ENCODE results near the gene ZNF177.
"Not testable (repeated sequence)": the region's sequence is repeated elsewhere in the genome, so short reads cannot be mapped to it uniquely, and the experiment has no call there.

Gene ZNF177

GRCh38 chr19:9362905-9363304 lies at the start of gene ZNF177:
Gene ZNF177, plus strand, starts transcription at chr19:9363013. Its CDS starts 15,299 bp downstream, at chr19:9378312.
- no peak for DNase-seq

DNA sequence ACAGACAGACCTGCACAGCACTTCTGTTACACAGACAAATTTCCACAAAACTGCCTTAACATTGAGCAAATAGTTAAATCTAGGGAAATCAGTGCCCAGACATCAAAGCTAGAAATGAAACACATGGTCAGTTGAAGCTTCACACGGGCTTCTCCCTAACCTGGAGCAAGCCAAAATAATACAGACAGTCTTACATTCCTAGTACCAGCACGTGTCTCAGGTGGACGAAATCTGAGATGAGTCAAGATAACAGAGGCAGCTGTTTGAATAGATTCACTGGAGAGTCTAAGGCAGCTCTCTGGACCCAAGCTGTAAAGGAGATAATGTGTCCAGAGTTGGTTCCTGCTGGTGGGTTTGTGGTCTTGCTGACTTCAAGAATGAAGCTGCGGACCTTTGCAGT lies 49.1 kb upstream of the ZNF177 start:
- DNase-seq, result no peak

- DNase-seq, result no peak
Measured at GRCh38 chr19:9321338-9321737, 41.5 kb upstream of the ZNF177 start.

DNA sequence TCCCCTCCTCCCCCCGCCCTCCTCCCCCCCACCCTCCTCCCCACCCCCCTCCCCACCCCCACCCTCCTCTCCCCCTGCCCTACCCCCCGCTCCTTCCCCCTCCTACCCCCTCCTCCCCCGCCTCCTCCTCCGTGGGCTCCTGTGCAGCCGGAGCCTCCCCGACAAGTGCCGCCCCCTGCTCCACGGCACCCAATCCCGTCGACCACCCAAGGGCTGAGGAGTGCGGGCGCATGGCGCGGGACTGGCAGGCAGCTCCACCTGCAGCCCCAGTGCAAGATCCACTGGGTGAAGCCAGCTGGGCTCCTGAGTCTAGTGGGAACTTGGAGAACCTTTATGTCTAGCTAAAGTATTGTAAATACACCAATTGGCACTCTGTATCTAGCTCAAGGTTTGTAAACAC lies 41.1 kb upstream of the ZNF177 start:
- DNase-seq, result not testable (repeated sequence)

DNA sequence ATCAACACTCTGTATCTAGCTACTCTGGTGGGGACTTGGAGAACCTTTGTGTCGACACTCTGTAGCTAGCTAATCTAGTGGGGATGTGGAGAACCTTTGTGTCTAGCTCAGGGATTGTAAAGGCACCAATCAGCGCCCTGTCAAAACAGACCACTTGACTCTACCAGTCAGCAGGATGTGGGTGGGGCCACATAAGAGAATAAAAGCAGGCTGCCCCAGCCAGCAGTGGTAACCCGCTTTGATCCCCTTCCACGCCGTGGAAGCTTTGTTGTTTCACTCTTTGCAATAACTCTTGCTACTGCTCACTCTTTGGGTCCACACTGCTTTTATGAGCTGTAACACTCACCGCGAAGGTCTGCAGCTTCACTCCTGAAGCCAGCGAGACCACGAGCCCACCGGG lies 40.6 kb upstream of the ZNF177 start:
- not testable (repeated sequence) for DNase-seq

DNA sequence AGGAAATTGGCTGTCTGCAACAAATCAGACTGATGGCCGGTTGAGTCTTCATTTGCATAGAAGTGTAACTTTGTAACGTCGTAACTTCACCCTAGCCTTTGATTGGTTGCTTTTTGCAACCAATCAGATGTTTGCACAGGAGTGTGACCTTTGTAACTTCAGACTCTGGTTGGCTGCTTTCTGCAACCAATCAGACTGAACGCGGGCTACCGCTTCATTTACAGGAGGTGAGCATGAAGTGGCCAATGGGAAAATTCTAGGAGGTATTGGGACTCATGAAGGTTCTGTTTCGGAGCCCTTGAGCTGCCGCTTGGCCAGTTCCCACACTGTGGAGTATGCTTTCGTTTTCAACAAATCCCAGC lies 39.3 kb upstream of the ZNF177 start:
- DNase-seq, result peak; percentile 82

DNA sequence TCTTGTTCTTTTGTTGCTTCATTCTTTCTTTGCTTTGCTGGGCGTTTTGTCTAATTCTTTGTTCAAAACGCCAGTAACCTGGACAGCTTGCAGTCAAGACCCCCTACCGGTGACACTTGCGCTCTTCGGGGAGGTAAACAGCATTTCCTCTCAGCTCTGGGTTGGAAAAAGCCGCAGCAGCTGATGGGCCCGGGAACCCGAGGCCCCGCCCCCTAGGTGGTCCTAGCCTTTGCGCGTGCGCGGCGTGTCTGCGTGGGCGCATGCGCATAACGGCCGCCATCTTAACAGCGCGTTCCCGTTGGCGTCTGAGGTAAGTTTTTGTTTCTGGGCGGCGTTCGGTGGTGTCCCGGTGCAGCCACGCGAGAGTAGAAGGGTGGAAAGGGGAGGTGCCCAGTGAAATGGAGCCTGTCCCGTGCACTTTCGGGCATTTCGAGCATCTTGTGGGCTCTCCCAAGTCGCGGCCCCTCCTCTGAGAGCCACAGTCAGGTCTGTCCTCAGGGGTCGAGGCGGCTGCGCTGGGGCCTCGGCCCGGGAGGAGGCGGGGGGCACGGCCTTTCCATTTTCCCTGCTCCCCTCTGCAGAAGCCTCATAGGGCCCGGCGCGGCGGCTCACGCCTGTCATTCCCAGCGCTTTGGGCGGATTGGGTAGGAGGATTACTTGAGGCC lies 38.8 kb upstream of the ZNF177 start, which contains the start of gene ZNF559:
TSS of gene ZNF559 (plus strand) at position 261 of the 665 bp plus-strand sequence. CDS start 14,371 bp downstream, outside the sequence.
- DNase-seq, result peak; percentile 94

GRCh38 chr19:9324584-9324962 lies 38.2 kb upstream of the ZNF177 start:
- DNase-seq, result no peak

DNA sequence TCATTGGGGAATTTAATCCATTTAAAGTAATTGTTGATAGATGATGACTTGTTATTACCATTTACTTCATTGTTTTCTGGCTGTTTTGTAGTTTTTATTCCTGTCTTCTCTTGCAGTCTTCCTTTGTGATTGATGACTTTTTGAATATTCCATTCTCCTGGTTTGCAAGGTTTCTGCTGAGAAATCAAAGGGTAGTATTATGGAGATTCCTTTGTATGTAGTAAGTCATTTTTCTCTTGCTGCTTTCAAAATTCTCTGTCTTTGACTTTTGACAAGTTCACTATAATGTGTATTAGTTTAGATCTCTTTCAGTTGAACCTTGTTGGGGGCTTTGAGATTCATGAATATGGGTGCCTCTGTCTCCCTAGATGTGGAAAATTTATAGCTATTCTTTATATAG lies 32.8 kb upstream of the ZNF177 start:
- DNase-seq, result no peak

DNA sequence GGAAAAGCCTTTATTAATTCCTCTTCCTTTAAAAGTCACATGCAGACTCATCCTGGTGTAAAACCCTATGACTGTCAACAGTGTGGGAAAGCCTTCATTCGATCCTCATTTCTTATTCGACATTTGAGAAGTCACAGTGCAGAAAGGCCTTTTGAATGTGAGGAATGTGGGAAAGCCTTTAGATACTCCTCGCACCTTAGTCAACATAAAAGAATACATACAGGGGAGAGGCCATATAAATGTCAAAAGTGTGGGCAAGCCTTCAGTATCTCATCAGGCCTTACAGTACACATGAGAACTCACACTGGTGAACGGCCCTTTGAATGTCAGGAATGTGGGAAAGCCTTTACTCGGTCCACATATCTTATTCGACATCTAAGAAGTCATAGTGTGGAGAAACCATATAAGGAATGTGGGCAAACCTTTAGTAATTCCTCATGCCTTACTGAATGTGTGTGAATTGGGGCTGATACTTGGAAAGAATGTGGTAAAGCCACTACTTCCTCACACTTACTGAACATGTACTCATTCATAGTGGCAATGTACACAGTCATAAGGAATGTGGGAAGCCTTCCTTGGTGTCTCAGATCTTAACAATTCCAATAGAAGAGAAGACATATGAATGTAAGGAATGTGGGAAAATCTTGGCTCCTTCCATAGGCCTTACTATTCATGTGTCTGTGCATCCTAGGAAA lies 20.1 kb upstream of the ZNF177 start:
- no peak for DNase-seq

DNA sequence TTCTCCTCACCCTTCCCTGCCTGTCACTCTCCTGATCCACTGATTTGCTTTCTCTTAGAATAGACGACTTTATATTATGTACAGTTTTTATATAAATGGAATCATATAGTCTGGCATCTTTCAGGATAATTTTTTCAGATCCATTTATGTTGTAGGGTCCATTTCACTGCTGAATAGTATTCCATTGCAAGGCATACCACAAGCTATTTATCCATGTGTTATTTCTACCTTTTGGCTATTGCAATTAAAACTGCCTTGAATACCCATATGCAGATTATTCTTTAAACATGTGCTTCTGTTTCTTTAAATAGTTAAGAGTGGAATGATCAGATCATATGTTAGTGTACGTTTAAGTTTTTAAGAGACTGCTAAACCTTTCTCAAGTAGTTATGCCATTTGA lies 17.8 kb upstream of the ZNF177 start:
- no peak for DNase-seq

- no peak for DNase-seq
Measured at GRCh38 chr19:9348253-9348652, 14.6 kb upstream of the ZNF177 start.

GRCh38 chr19:9348671-9349070 lies 14.1 kb upstream of the ZNF177 start:
- DNase-seq, result no peak

DNA sequence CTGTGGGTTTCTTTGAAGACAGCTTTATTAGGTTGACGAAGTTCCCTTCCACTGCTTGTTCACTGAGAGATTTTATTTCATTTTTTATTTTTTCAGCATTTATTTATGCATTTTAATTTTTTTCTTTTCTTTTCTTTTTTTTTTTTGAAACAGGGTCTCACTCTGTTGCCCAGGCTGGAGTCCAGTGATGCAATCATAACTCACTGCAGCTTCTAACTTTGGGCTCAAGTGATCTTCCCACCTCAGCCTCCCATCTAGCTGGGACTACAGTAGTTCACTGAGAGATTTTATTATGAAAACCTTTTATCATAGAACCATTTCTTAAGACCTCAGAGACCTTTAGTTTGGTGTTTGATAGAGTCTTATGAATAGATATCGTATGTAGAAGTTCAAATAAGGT lies 10.3 kb upstream of the ZNF177 start:
- DNase-seq, result no peak

GRCh38 chr19:9353011-9353410 lies 9.8 kb upstream of the ZNF177 start:
- no peak for DNase-seq

DNA sequence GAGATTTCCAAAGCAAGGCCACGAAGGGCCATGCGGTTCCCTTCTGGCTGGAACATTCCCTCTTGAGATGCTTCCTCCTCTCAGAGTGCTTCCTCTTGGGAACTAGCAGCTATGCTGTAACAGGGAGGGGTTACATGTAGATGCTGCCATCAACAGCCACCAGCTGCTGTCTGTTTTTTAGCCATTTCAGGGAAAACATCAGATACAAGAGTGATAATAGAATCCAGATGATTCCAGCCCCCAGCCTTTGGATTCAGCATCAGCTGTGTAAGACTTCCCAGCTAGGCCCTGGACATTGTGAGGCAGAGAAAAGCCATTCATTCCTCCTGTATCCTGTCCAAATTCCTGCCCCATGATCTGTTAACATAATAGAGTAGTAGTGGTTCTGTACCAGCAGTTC lies 8.2 kb upstream of the ZNF177 start:
- DNase-seq, result no peak

- no peak for DNase-seq
Measured at GRCh38 chr19:9370738-9371619, 8.2 kb downstream of the ZNF177 start.

DNA sequence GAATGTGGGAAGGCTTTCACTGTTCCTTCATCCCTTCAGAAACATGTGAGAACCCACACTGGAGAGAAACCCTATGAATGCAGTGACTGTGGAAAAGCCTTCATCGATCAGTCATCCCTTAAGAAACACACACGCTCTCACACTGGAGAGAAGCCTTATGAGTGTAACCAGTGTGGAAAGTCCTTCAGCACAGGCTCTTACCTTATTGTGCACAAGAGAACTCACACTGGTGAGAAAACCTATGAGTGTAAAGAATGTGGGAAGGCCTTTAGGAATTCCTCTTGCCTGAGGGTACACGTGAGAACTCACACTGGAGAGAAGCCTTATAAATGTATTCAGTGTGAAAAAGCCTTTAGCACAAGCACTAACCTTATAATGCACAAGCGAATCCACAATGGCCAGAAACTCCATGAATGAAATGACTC lies 18.6 kb downstream of the ZNF177 start:
- no peak for DNase-seq

- DNase-seq, result no peak
Measured at GRCh38 chr19:9406798-9407352, 44.1 kb downstream of the ZNF177 start.

DNA sequence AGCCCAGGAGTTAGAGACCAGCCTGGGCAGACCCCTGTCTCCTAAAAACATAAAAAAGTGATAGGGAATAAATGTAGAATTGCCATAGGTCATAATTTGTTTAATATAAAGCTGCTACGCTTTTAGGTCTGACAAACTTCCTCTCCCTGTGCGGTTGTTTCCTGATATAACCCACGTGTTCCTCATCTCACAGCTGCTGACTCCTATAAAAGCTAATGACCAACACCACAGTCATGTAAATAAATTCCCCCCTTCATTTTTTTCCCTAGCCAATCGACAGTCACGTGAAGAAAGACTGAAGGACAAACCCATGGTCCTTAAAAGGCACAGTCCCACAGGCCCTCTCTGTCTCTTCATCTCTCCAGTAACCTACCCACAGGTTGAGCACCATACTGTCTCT lies 45.0 kb downstream of the ZNF177 start:
- DNase-seq, result no peak

DNA sequence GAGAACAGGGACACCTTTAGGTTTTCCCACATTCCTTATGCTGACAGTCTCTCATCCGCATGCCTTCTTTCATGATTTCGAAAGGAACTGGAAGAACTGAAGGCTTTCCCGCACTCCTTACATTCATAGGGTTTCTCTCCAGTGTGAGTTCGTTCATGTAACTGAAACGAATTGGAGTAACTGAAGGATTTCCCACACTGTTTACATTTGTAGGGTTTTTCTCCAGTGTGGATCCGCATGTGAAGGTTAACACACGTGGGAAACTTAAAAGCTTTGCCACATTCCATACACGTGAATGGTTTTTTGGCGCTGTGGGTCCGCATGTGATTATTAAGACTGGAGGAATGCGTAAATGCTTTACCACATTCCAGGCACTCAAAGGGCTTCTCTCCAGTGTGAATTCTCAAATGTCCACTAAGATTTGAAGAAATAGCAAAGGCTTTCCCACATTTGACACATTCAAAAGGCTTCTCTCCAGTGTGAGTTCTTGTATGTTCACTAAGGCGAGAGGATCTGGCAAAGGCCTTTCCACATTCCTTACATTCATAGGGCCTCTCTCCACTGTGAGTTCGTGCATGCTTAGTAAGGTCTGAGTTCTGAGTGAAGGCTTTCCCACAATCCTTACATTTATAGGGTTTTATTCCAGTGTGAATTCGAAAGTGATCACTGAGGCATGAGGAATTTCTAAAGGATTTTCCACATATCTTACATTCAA lies 50.6 kb downstream of the ZNF177 start:
- DNase-seq, result no peak

DNA sequence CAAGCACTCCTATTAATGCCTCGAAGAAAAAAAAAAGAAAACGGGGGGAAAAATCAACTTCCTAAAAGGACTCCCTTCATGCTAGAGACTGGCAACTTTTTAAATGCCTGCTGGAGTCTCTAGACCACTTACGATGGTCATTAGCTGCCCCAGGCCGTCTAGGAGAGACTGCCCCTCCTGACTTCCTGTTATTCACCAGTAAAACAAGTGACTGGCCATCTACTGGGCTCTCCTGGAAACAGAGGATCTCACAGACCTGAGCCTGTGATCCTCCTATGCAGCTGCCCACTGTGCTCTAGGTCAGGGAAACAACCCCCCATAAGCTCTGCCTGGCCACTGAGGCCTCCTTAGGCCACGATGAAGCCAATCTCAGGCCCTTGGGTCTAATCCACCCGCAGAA lies 65.1 kb downstream of the ZNF177 start:
- DNase-seq, result no peak

GRCh38 chr19:9430444-9430843 lies 67.6 kb downstream of the ZNF177 start:
- no peak for DNase-seq
